Neural crest cell (in vitro differentiated cells): ENCODE measurements around the gene VPS45. TPM values are rescaled to one million over a fixed set of nuclear protein-coding genes. Genes with fewer than 3 reads are reported as not detected.

Source experiments
- DNase-seq: peaks from one replicate; pipeline ENCODE4 v3.0.0; 2021; ENCODE audit warnings: low read depth, mixed read lengths, low spot score
- H3K27ac Mint-ChIP-seq: one replicate; pipeline ENCODE4 v1.8.0; 2021; ENCODE audit warnings: mild to moderate bottlenecking, mixed read lengths; ENCODE audit not compliant: unreplicated experiment
- H3K27me3 Mint-ChIP-seq: 2 replicates; pipeline ENCODE4 v1.8.0; 2021; ENCODE audit warnings: low read depth, mild to moderate bottlenecking, mixed read lengths
- H3K36me3 Mint-ChIP-seq: 2 replicates; pipeline ENCODE4 v1.8.0; 2021; ENCODE audit warnings: low read depth, mild to moderate bottlenecking, mixed read lengths
- H3K4me1 Mint-ChIP-seq: 2 replicates; pipeline ENCODE4 v1.8.0; 2021; ENCODE audit warnings: mixed read lengths
- H3K4me3 Mint-ChIP-seq: one replicate; pipeline ENCODE4 v1.8.0; 2021; ENCODE audit warnings: mild to moderate bottlenecking, mixed read lengths
- H3K9me3 Mint-ChIP-seq: 2 replicates; pipeline ENCODE4 v1.8.0; 2021; ENCODE audit warnings: mixed read lengths
- total RNA-seq: library from RNA; stranded (reverse); gene quantifications from 2 replicates; pipeline ENCODE4 v1.2.1, GENCODE V29; 2021
- TF ChIP-seq, protein P1 (sequence below): fragments of 200-600 bp; sonication (generic); conservative IDR thresholded peaks from 2 replicates; pipeline ENCODE4 v1.5.0; 2021; ENCODE audit warnings: antibody characterized with exemption, mild to moderate bottlenecking

Gene VPS45
- total RNA-seq, 1 donor from 2014 or later, result 48.8 TPM

DNA sequence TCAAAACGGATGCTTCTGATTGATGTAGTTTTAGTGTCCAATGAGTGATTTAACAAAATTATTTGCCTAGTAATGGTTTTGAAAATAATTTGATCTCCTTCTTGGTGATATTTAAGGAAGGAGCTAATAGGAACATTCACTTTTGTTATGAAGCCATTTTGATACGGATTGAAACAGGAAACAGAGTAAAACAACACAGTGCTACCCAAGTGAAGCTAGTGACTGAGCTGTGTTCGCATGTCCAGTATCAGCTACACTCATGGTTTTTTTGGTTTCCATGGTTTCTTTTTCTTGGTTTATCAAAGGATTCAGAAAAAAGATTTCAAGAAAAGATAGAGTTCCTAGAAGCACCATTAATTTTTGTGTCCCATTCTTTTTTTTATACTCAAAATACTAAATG is 42.0 kb downstream of the VPS45 start:
- no peak overlapping the region for H3K27ac Mint-ChIP-seq

GRCh38 chr1:150110116-150110515 is 42.5 kb downstream of the VPS45 start:
- TF ChIP-seq, protein P1, sequence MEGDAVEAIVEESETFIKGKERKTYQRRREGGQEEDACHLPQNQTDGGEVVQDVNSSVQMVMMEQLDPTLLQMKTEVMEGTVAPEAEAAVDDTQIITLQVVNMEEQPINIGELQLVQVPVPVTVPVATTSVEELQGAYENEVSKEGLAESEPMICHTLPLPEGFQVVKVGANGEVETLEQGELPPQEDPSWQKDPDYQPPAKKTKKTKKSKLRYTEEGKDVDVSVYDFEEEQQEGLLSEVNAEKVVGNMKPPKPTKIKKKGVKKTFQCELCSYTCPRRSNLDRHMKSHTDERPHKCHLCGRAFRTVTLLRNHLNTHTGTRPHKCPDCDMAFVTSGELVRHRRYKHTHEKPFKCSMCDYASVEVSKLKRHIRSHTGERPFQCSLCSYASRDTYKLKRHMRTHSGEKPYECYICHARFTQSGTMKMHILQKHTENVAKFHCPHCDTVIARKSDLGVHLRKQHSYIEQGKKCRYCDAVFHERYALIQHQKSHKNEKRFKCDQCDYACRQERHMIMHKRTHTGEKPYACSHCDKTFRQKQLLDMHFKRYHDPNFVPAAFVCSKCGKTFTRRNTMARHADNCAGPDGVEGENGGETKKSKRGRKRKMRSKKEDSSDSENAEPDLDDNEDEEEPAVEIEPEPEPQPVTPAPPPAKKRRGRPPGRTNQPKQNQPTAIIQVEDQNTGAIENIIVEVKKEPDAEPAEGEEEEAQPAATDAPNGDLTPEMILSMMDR, result no peak
- DNase-seq, result no peak
- Mint-ChIP-seq H3K4me3 (no peak overlapping the region), H3K27ac (no peak overlapping the region), H3K27me3 (no peaks in the 10 kb centered on the region), H3K4me1 (no peaks in the 10 kb centered on the region), H3K9me3 (peaks cover 8% of the 10 kb centered on the region), H3K36me3 (peaks cover 39% of the 10 kb centered on the region)

More for the DNA sequence above, 42.0 kb downstream of the VPS45 start:
- no peak overlapping the region for H3K4me3 Mint-ChIP-seq
- no peaks in the 10 kb centered on the region for H3K4me1 Mint-ChIP-seq
- H3K27me3 Mint-ChIP-seq, result no peaks in the 10 kb centered on the region
- H3K36me3 Mint-ChIP-seq, result peaks cover 39% of the 10 kb centered on the region
- TF ChIP-seq, protein P1, result no peak
- DNase-seq, result no peak
- H3K9me3 Mint-ChIP-seq, result peaks cover 7% of the 10 kb centered on the region

- no peak overlapping the region for H3K4me3 Mint-ChIP-seq
- no peaks in the 10 kb centered on the region for H3K4me1 Mint-ChIP-seq
- H3K9me3 Mint-ChIP-seq, result peaks cover 10% of the 10 kb centered on the region
- peaks cover 37% of the 10 kb centered on the region for H3K36me3 Mint-ChIP-seq
- DNase-seq, result no peak
- TF ChIP-seq, protein P1, result no peak
- H3K27ac Mint-ChIP-seq, result no peak overlapping the region
- H3K27me3 Mint-ChIP-seq, result no peaks in the 10 kb centered on the region
Observed at GRCh38 chr1:150111670-150112069, 44.1 kb downstream of the VPS45 start.

DNA sequence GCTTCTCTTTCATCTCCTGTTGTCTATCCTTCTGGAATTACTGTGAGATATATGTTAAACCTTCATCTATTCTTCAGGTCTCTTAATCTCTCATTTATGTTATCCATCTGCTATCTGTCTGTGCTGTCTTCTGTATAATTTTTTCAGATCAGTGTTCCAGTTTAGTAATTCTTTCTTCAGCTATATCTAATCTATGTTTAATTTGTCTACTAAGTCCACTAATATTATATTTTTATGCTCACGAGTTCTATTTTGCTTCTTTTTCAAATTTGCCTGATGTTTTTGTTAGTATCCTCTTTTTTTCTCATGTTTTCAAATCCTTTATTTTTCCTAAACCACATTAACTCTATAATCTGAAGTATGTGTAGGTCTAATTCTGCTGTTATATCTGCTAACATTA is 47.5 kb downstream of the VPS45 start:
- DNase-seq, result no peak
- Mint-ChIP-seq H3K27ac (no peak overlapping the region), H3K4me1 (no peaks in the 10 kb centered on the region), H3K9me3 (peaks cover 10% of the 10 kb centered on the region), H3K36me3 (peaks cover 32% of the 10 kb centered on the region), H3K27me3 (no peaks in the 10 kb centered on the region), H3K4me3 (no peak overlapping the region)
- TF ChIP-seq, protein P1, result no peak

- Mint-ChIP-seq H3K4me1 (no peaks in the 10 kb centered on the region), H3K9me3 (peaks cover 7% of the 10 kb centered on the region), H3K27ac (no peak overlapping the region), H3K27me3 (no peaks in the 10 kb centered on the region), H3K36me3 (peaks cover 22% of the 10 kb centered on the region), H3K4me3 (no peak overlapping the region)
- no peak for DNase-seq
- TF ChIP-seq, protein P1, result no peak
Observed at GRCh38 chr1:150118716-150119115, 51.1 kb downstream of the VPS45 start.
